Measurements from ENCODE around the gene FBXW8.
A peak's percentile ranks its signal among the peaks of the same experiment; 100 is the strongest.

Gene FBXW8

DNA sequence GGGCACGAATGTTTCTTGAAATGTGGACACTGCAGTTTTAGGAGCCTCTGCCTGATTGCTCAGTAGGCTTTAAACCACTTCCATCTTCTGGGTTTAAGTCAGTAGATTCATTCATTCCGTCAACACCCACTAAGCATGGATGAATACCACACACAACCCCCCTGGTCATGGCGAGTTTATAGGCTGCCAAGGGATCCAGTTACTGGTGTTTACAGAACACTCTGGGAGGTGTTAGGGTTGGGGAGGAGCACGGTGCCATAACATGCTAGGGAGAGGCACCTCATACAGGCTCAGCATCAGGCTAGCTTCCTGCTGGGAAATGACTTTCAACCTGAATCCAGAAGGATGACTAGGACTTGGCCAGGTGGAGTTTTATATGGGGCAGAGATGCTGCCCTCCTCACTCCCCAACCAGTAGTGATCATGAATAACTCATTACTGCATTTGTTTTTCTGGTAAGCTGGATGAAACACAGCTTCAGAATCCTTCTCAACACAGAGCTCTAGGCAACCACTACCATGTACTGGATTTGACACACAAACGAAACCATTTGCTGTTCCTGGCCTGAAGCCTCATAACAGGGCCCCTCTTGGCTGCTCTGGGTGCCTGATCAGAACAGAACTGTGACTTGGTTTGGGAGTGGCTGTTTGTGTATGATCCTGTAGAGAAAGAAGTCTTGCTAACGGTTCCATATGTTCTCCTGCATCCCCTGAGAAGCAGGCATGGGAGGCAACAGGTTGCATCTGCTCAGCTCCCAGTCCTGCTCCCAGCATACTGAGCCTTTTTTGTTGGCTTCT lies 47.9 kb downstream of the FBXW8 start:
- DNase-seq (ENCODE audit: low spot score), result no peak

DNA sequence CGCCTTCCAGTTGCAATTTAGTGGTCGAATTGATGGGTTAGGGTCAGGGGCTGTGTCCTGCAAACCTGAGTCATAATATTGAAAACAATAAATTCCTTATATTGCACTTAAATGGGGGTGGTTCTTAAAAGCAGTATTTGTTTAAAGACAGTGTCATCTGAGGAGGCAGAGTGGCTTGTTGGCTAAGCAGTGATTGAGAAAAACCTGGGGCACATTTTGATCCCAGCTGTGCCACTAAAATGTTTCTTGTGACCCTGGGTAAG lies 48.4 kb downstream of the FBXW8 start:
- no peak for DNase-seq (ENCODE audit: low spot score)

DNA sequence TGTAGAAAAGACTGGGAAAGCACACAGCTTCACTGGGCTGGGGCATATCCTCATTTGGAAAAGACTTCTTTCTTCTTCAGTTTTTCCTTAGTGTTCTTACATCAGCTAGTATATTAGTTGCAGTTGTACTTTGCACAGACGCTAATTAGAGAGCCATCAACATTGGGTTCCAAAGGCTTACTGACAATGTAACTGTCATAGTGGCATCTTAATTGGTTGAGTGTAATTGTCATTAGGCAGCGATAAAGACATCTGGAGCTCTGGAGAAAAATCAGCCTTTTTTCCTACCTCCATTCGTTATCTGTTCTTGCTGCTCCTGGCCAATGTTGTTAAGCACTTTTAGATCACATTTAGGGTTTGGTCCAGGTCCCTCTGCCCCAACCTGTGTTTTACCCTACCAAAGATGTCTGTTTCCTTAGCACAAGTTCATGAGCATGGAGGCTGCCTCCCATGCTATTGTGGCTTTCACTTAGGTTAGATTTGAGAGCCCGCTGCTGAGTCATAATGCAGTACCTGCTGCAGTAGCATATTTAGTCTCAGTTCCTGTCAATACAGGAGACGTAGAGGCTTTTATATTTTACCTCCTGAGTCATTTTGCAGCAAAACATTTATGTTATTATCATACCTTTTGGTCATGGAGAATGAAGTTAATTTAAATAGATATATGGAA lies 49.2 kb downstream of the FBXW8 start:
- DNase-seq (ENCODE audit: low spot score), result no peak

DNA sequence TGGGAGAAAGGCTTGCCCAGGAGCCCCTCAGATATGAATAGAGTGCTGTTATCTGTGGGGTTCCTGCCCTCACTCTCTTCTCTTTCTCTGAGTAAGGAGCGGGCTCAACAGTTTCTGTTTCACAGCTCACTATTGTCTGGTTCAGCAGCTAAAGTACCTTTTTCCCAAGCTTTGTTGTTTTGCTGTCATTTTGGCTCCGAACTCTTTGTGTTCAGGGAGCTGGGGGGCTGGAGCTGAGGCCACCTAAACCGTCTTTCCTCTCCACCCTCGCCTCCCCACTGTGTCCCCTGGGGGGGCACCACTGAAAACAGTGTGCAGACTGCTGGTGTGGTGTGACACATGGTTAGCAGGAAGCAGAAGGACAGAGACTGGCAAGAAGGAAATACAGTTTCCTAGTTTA lies 51.4 kb downstream of the FBXW8 start:
- DNase-seq (ENCODE audit: low spot score), result no peak

- DNase-seq (ENCODE audit: low spot score), result no peak
These were observed 52.1 kb downstream of the FBXW8 start for GRCh38 chr12:116962783-116963356.

GRCh38 chr12:116964054-116965050 lies 53.6 kb downstream of the FBXW8 start:
- no peak for DNase-seq (ENCODE audit: low spot score)

GRCh38 chr12:116968986-116969385 lies 58.2 kb downstream of the FBXW8 start:
- DNase-seq (ENCODE audit: low spot score), result no peak

DNA sequence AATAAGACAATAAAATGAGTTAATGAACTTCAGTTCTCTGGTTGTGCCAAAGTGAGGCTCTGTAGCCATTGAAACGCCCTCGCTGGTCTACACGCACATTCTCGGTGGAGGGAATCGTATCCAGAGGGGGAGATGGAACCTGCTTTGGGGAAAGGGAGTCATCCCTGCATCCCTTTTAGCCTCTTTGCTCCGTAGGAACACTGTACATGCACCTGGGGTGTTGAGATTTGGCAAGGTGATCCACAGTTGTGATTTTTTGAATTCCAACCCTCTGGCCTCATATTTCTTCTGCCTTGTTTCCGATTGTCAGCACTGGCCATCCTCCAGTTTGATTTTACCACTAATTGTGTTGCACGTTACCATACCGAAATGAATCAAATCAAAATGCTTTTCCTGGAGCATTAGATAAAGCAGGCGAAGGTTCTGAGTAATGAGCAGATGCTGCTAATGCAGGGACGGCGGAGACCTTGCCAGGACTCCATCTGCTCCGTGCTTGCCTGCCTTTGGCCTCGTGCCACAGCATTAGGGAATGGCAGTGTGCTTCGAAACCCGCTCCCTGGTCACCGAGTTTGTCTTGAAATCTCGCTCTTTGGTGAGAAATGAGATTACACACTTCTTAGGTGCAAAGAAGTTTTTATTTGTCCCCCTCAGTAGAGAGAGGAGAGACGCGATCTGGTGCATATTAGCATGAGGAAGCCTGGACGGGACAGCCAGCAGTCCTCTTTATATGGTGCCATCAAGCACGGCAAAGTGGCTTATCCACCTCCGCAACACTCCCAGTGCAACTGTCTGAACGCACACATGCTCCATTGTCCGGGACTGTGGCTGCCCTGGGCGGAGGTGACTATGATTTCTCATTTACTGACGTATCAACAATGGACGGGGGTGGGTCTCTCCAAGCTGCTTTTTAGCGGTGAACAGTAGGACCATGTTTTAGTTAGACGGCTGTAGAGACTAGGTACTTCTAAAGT lies 59.1 kb downstream of the FBXW8 start:
- peak; percentile 63 for DNase-seq (ENCODE audit: low spot score)

- DNase-seq (ENCODE audit: low spot score), result no peak
These were observed 60.5 kb downstream of the FBXW8 start for GRCh38 chr12:116971222-116971621.

- no peak for DNase-seq (ENCODE audit: low spot score)
These were observed 65.1 kb downstream of the FBXW8 start for GRCh38 chr12:116975779-116976393.

GRCh38 chr12:116977465-116978380 lies 67.0 kb downstream of the FBXW8 start:
- DNase-seq (ENCODE audit: low spot score), result no peak

- no peak for DNase-seq (ENCODE audit: low spot score)
These were observed 68.2 kb downstream of the FBXW8 start for GRCh38 chr12:116978791-116979508.

DNA sequence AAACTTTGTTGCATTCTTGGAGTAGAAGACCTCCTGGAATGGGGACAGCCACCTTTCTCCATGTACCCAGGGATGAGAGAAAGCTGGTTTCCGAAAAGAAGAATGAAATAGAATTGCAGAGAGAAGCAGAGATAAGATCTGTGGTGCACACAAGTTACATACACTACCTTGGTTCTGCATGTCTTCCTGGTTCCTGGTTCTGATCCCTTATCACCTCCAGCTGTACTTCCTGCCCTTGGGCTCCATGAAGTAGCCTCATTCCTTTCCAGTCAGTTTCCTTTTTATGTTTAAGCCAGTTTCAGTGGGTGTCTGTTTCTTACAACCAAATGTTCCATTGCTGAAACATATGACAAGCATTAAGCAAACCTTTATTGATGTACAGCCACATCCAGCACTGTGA lies 69.3 kb downstream of the FBXW8 start:
- DNase-seq (ENCODE audit: low spot score), result no peak

DNA sequence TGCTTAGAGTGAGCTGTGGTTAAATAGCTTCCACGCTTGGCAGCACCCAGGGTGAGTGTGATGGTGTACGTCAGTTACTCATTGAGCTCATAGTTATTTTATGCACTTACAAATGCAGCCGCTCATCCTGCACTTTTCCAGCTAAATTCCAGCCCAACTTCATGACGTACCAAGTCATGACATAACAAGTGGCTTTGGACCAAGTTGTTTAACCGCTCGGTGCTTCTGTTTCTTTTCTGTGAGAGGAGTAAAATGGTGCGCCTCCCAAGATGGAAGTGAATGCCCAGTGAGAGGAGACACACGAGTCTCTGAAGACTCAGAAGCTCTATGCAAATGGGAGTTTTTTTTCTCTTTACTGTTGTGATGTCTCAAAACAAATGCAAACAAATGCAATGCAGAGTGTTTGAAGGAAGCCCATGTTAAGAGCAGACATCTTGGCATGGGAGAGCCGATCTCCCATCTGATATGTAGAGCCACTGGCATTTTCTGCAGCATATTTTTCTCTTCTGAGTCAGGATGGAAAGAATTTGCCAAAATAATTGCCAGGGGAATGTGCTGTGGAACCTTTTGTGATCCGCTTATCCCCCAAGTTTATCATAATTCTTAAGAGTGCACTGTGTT lies 72.2 kb downstream of the FBXW8 start:
- peak; percentile 82 for DNase-seq (ENCODE audit: low spot score)

GRCh38 chr12:116984098-116984497 lies 73.3 kb downstream of the FBXW8 start:
- no peak for DNase-seq (ENCODE audit: low spot score)

GRCh38 chr12:116990329-116990728 lies 79.6 kb downstream of the FBXW8 start:
- no peak for DNase-seq (ENCODE audit: low spot score)

DNA sequence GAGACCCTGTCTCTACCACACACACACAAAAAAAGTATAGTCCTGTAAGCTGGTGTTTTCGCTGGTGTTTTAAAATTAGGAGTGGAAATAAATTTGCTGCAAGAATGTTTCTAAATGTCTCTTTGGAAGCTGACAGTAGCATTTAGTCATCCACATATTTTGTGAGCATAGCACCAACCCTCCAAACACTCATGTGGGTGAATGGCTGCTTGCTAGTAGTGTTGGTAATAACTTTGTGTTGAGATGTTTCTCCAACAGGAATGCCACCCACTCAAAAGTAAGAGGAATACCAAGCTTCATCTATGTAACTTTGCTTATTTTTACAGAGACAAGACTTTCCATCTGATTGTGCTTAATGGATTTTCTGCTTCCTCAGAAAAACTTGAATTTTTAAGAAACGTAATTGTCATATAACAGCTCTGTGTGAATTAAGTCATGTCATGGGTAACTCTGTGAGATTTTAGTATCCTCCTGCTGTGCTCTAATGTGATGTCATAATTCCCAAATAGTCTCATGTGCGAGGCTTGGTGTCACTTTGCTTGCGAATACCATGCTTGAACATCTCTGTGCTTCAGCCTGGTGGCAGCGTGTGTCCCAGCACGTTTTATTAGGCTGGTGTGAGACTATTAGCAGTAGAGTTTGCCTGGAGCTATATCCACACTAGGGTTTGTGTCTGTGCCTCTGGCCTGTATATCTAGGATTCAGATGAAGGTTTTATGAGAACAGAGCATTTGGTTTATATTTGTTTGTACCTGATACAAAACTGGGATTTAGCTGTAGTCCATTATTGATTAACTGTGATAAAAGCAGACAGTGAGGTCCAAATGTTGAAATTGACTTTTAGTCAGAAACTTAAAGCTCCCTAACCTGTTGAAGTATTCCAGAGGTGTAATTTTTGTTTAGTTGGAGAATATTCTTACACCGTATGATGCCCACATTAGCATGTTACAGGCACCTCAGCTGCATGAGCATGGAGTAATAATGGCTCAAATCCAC lies 80.5 kb downstream of the FBXW8 start:
- peak; percentile 77 for DNase-seq (ENCODE audit: low spot score)

All from AG08395 (cell line).